Measurements from ENCODE around the gene ADRB2.

ADRB2 gene

GRCh38 chr5:148831590-148832565 lies 5.5 kb downstream of the ADRB2 start:
- POLR2A ChIA-PET: no interaction called here
- CTCF ChIA-PET: interaction anchor here (0.9 to 6.9 kb wide), 5 partner anchors 11 to 203 kb away, joined by 3 to 32 read pairs (median 3); no protein-coding TSS in a partner anchor
- H3K4me3 ChIP-seq (ENCODE audit: low read depth, low read length): no peak overlapping the region
- no peak for DNase-seq (ENCODE audit: low read depth, low spot score)
- TF ChIP-seq CTCF (IDR thresholded peaks at IDR 0.05; ENCODE audit: insufficient read depth, low read length, missing control alignments): no peak

GRCh38 chr5:148833122-148833521 lies 6.7 kb downstream of the ADRB2 start:
- H3K4me3 ChIP-seq (ENCODE audit: low read depth, low read length): no peak overlapping the region
- DNase-seq (ENCODE audit: low read depth, low spot score): no peak
- TF ChIP-seq CTCF (IDR thresholded peaks at IDR 0.05; ENCODE audit: insufficient read depth, low read length, missing control alignments): no peak
- POLR2A ChIA-PET: no interaction called here
- CTCF ChIA-PET: interaction anchor here (1.2 to 6.9 kb wide), 3 partner anchors 13 to 123 kb away, joined by 3 to 32 read pairs (median 3); no protein-coding TSS in a partner anchor

GRCh38 chr5:148833925-148834324 lies 7.5 kb downstream of the ADRB2 start:
- H3K4me3 ChIP-seq (ENCODE audit: low read depth, low read length): no peak overlapping the region
- TF ChIP-seq CTCF (IDR thresholded peaks at IDR 0.05; ENCODE audit: insufficient read depth, low read length, missing control alignments): no peak
- DNase-seq (ENCODE audit: low read depth, low spot score): no peak
- POLR2A ChIA-PET: no interaction called here
- CTCF ChIA-PET: interaction anchor here (6.9 kb wide), 1 partner anchor 13 kb away, joined by 32 read pairs; no protein-coding TSS in a partner anchor

GRCh38 chr5:148834689-148835088 lies 8.3 kb downstream of the ADRB2 start:
- ChIA-PET CTCF (interaction anchor here (6.9 kb wide), 1 partner anchor 14 kb away, joined by 32 read pairs; no protein-coding TSS in a partner anchor), POLR2A (no interaction called here)
- no peak for DNase-seq (ENCODE audit: low read depth, low spot score)
- no peak for TF ChIP-seq CTCF (IDR thresholded peaks at IDR 0.05; ENCODE audit: insufficient read depth, low read length, missing control alignments)
- no peak overlapping the region for H3K4me3 ChIP-seq (ENCODE audit: low read depth, low read length)

- H3K4me3 ChIP-seq (ENCODE audit: low read depth, low read length): no peak overlapping the region
- ChIA-PET POLR2A (no interaction called here), CTCF (interaction anchor here (1.7 kb wide), 1 partner anchor 10 kb away, joined by 5 read pairs; the partner anchor contains the start of gene ADRB2)
- TF ChIP-seq CTCF (IDR thresholded peaks at IDR 0.05; ENCODE audit: insufficient read depth, low read length, missing control alignments): no peak
- no peak for DNase-seq (ENCODE audit: low read depth, low spot score)
These were observed 10.2 kb downstream of the ADRB2 start for GRCh38 chr5:148836272-148837250.
